LNCaP clone FGC (cell line): ENCODE measurements around the gene FBXL22.

Experiments
- DNase-seq: peaks from one replicate; pipeline ENCODE4 v3.0.0-alpha.2; 2011; ENCODE audit warnings: low read depth
- H3K4me3 ChIP-seq: 2 replicates; pipeline ENCODE4 v1.5.1; 2011; ENCODE audit warnings: mild to moderate bottlenecking, low read depth, low read length, control low read depth
- CTCF ChIP-seq: IDR thresholded peaks from 2 replicates; pipeline ENCODE4 v1.5.1; 2012; ENCODE audit warnings: mild to moderate bottlenecking; ENCODE audit not compliant: control insufficient read depth, insufficient read depth; ENCODE audit errors: extremely low read depth

The FBXL22 gene

GRCh38 chr15:63599401-63600000, 2.3 kb downstream of the FBXL22 start:
- H3K4me3 ChIP-seq: peak overlapping the region; percentile 86
- peak; percentile 58 for DNase-seq
- peak; percentile 74 for TF ChIP-seq CTCF

- TF ChIP-seq CTCF: no peak
- peak overlapping the region; percentile 86 for H3K4me3 ChIP-seq
- no peak for DNase-seq
These were observed 2.9 kb downstream of the FBXL22 start for GRCh38 chr15:63600001-63600615.

- peak; percentile 82 for DNase-seq
- peak overlapping the region; percentile 86 for H3K4me3 ChIP-seq
- TF ChIP-seq CTCF: peak; percentile 40; the same call in 1 of the 2 replicates
These were observed 3.4 kb downstream of the FBXL22 start for GRCh38 chr15:63600616-63601025.

GRCh38 chr15:63601026-63601703, 4.0 kb downstream of the FBXL22 start:
- DNase-seq: no peak
- TF ChIP-seq CTCF: no peak
- peak overlapping the region; percentile 81 for H3K4me3 ChIP-seq

- no peak for TF ChIP-seq CTCF
- no peak for DNase-seq
- peak overlapping the region; percentile 81 for H3K4me3 ChIP-seq
These were observed 4.6 kb downstream of the FBXL22 start for GRCh38 chr15:63601704-63602185.

- DNase-seq: no peak
- no peak for TF ChIP-seq CTCF
- no peak overlapping the region for H3K4me3 ChIP-seq
These were observed 5.4 kb downstream of the FBXL22 start for GRCh38 chr15:63602595-63602994.
